HepG2 (cell line): ENCODE data around the gene DUSP22. TPM values are rescaled to one million over a fixed set of nuclear protein-coding genes. Genes with fewer than 3 reads are reported as not detected.

Experiments used
- CBX1 ChIP-seq: IDR thresholded peaks from one replicate; pipeline ENCODE4 v1.6.1; 2016; ENCODE audit warnings: antibody characterized with exemption, low read depth
- EZH2 ChIP-seq: conservative IDR thresholded peaks from 2 replicates; pipeline ENCODE4 v1.6.1; 2012; ENCODE audit warnings: mild to moderate bottlenecking, low read depth, low read length, moderate library complexity
- FOXK2 ChIP-seq: fragments of 450-650 bp; IDR thresholded peaks from 2 replicates; pipeline ENCODE4 v1.6.1; 2016
- HNF4A ChIP-seq: sonication (generic); formaldehyde crosslinking; IDR thresholded peaks from 2 replicates; pipeline ENCODE4 v1.4.0; 2020; ENCODE audit warnings: missing genetic modification reagents
- KLF16 ChIP-seq, 2 experiments: sonication (generic) in 1 of 2; formaldehyde crosslinking in 1 of 2; IDR thresholded peaks; 2 replicates each; pipeline versions ENCODE4 v1.6.1 to v1.8.0; 2016 to 2023; ENCODE audit warnings: missing genetic modification reagents in 2 of 2, missing compliant biosample characterization in 1 of 2
- NFE2 ChIP-seq: sonication (generic); formaldehyde crosslinking; IDR thresholded peaks from 2 replicates; pipeline ENCODE4 v1.4.0; 2020; ENCODE audit warnings: missing genetic modification reagents
- RBFOX2 ChIP-seq: fragments of 200-400 bp; formaldehyde crosslinking; IDR thresholded peaks from 2 replicates; pipeline ENCODE4 v1.6.1; 2017; ENCODE audit warnings: low read depth, mild to moderate bottlenecking, low read length
- RXRA ChIP-seq: sonication (generic); formaldehyde crosslinking; IDR thresholded peaks from 2 replicates; pipeline ENCODE4 v1.5.1; 2020; ENCODE audit warnings: missing genetic modification reagents
- SIX4 ChIP-seq: sonication (generic); formaldehyde crosslinking; IDR thresholded peaks from 2 replicates; pipeline ENCODE4 v1.4.0; 2020; ENCODE audit warnings: missing genetic modification reagents
- ZBTB1 ChIP-seq: sonication (generic); formaldehyde crosslinking; IDR thresholded peaks from 2 replicates; pipeline ENCODE4 v1.4.0; 2020; ENCODE audit warnings: missing genetic modification reagents, borderline replicate concordance
- ZNF572 ChIP-seq: sonication (generic); formaldehyde crosslinking; IDR thresholded peaks from 2 replicates; pipeline ENCODE4 v1.5.1; 2020; ENCODE audit warnings: mild to moderate bottlenecking, missing genetic modification reagents
- ZNF644 ChIP-seq: IDR thresholded peaks from 2 replicates; pipeline ENCODE4 v1.6.1; 2016; ENCODE audit warnings: low read depth
- polyA plus RNA-seq, 8 experiments: library from polyadenylated mRNA; depleted of rRNA in 3 of 8; stranded (reverse) in 7 of 8; unstranded in 1 of 8; fragments of >200 nt; fragmentation: Illumina TruSeq in 4 of 8; extraction: Trizol in 4 of 8; gene quantifications; 2 replicates each; pipeline versions ENCODE4 v1.2.1 to v1.2.3, GENCODE V29; 2011 to 2016; ENCODE audit warnings: low read depth in 4 of 8, missing spikeins in 1 of 8, mixed read lengths in 1 of 8; ENCODE audit not compliant: insufficient read depth in 1 of 8
- total RNA-seq, 5 experiments: library from RNA; depleted of rRNA; stranded (reverse); fragments of >200 nt; fragmentation: Illumina TruSeq; extraction: Trizol; gene quantifications; 2 replicates each; pipeline ENCODE4 v1.2.3, GENCODE V29; 2016; ENCODE audit warnings: low read depth in 1 of 5
- TF ChIP-seq, protein P1 (sequence below): sonication (generic); formaldehyde crosslinking; IDR thresholded peaks from 2 replicates; pipeline ENCODE4 v1.4.0; 2020; ENCODE audit warnings: missing genetic modification reagents, borderline replicate concordance
- TF ChIP-seq, protein P2 (sequence below): sonication (generic); IDR thresholded peaks from 2 replicates; pipeline ENCODE4 v1.6.1; 2016; ENCODE audit warnings: low read depth, borderline replicate concordance
- TF ChIP-seq, protein P3 (sequence below): sonication (generic); formaldehyde crosslinking; IDR thresholded peaks from 2 replicates; pipeline ENCODE4 v1.4.0; 2020; ENCODE audit warnings: missing genetic modification reagents
- TF ChIP-seq, protein P4 (sequence below): sonication (generic); formaldehyde crosslinking; IDR thresholded peaks from 2 replicates; pipeline ENCODE4 v1.4.0; 2020; ENCODE audit warnings: mild to moderate bottlenecking, missing genetic modification reagents, borderline replicate concordance
- TF ChIP-seq, protein P5 (sequence below): sonication (generic); formaldehyde crosslinking; IDR thresholded peaks from 2 replicates; pipeline ENCODE4 v1.5.1; 2020; ENCODE audit warnings: mild to moderate bottlenecking, moderate library complexity, missing genetic modification reagents

The DUSP22 gene
- total and polyA plus RNA-seq, 2 of the 13 experiments (the other 11 are each of a cell fraction or from before 2014, with no cell fraction given), result 20.2 to 32.8 TPM

DNA sequence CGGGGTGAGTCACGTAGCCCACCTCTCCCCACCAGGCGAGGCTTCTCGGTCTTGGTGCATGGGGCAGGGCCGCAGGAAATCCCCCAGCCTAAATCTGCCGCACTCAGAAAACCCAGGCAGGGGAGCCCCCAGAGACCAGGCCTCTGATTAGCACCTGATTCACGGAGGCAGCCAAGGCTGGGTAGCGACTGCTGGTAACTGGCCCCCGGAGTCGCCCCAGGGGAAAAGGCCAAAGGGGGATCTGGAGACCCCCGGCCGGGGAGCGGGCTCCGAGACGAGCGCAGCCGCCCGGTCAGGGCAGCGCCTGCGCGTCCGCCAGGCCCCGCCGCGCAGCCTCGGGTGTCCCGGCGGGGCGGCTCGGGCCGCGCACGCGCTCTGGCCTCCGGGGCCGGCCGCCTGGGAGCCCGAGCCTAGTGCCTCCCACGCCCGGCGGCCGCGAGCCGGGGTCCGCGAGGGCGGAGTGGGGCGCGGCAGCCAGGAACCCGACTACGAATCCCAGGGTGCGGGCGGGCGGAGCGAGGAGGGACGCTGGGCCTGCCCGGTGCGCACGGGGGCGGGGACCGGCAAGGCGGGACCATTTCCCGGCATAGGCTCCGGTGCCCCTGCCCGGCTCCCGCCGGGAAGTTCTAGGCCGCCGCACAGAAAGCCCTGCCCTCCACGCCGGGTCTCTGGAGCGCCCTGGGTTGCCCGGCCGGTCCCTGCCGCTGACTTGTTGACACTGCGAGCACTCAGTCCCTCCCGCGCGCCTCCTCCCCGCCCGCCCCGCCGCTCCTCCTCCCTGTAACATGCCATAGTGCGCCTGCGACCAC is at the start of gene DUSP22 (continued):
- TF ChIP-seq, protein P1, sequence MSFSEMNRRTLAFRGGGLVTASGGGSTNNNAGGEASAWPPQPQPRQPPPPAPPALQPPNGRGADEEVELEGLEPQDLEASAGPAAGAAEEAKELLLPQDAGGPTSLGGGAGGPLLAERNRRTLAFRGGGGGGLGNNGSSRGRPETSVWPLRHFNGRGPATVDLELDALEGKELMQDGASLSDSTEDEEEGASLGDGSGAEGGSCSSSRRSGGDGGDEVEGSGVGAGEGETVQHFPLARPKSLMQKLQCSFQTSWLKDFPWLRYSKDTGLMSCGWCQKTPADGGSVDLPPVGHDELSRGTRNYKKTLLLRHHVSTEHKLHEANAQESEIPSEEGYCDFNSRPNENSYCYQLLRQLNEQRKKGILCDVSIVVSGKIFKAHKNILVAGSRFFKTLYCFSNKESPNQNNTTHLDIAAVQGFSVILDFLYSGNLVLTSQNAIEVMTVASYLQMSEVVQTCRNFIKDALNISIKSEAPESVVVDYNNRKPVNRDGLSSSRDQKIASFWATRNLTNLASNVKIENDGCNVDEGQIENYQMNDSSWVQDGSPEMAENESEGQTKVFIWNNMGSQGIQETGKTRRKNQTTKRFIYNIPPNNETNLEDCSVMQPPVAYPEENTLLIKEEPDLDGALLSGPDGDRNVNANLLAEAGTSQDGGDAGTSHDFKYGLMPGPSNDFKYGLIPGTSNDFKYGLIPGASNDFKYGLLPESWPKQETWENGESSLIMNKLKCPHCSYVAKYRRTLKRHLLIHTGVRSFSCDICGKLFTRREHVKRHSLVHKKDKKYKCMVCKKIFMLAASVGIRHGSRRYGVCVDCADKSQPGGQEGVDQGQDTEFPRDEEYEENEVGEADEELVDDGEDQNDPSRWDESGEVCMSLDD (CRISPR knock-in tag), result 0 out of 2 replicates have a peak, but pooled peaks have one; percentile 17
- TF ChIP-seq ZNF644 (CRISPR knock-in tag) (no peak), SIX4 (CRISPR knock-in tag) (0 out of 2 replicates have a peak, but pooled peaks have one; percentile 27), RXRA (CRISPR knock-in tag) (no peak; the same call in 1 of the 2 replicates), ZNF572 (CRISPR knock-in tag) (peak; percentile 95; the same call in 1 of the 2 replicates), HNF4A (CRISPR knock-in tag) (no peak), ZBTB1 (CRISPR knock-in tag) (no peak), RBFOX2 (peak; percentile 87), EZH2 (no peak), CBX1 (no peak), NFE2 (CRISPR knock-in tag) (no peak), KLF16 (CRISPR knock-in tag; IDR thresholded peaks at IDR 0.05) (no peak), FOXK2 (0 out of 2 replicates have a peak, but pooled peaks have one; percentile 45)
- TF ChIP-seq, protein P2, sequence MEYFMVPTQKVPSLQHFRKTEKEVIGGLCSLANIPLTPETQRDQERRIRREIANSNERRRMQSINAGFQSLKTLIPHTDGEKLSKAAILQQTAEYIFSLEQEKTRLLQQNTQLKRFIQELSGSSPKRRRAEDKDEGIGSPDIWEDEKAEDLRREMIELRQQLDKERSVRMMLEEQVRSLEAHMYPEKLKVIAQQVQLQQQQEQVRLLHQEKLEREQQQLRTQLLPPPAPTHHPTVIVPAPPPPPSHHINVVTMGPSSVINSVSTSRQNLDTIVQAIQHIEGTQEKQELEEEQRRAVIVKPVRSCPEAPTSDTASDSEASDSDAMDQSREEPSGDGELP, result no peak
- TF ChIP-seq, protein P3, sequence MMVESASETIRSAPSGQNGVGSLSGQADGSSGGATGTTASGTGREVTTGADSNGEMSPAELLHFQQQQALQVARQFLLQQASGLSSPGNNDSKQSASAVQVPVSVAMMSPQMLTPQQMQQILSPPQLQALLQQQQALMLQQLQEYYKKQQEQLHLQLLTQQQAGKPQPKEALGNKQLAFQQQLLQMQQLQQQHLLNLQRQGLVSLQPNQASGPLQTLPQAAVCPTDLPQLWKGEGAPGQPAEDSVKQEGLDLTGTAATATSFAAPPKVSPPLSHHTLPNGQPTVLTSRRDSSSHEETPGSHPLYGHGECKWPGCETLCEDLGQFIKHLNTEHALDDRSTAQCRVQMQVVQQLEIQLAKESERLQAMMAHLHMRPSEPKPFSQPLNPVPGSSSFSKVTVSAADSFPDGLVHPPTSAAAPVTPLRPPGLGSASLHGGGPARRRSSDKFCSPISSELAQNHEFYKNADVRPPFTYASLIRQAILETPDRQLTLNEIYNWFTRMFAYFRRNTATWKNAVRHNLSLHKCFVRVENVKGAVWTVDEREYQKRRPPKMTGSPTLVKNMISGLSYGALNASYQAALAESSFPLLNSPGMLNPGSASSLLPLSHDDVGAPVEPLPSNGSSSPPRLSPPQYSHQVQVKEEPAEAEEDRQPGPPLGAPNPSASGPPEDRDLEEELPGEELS (CRISPR knock-in tag), result no peak; the same call in none of the 2 replicates
- TF ChIP-seq, protein P4, sequence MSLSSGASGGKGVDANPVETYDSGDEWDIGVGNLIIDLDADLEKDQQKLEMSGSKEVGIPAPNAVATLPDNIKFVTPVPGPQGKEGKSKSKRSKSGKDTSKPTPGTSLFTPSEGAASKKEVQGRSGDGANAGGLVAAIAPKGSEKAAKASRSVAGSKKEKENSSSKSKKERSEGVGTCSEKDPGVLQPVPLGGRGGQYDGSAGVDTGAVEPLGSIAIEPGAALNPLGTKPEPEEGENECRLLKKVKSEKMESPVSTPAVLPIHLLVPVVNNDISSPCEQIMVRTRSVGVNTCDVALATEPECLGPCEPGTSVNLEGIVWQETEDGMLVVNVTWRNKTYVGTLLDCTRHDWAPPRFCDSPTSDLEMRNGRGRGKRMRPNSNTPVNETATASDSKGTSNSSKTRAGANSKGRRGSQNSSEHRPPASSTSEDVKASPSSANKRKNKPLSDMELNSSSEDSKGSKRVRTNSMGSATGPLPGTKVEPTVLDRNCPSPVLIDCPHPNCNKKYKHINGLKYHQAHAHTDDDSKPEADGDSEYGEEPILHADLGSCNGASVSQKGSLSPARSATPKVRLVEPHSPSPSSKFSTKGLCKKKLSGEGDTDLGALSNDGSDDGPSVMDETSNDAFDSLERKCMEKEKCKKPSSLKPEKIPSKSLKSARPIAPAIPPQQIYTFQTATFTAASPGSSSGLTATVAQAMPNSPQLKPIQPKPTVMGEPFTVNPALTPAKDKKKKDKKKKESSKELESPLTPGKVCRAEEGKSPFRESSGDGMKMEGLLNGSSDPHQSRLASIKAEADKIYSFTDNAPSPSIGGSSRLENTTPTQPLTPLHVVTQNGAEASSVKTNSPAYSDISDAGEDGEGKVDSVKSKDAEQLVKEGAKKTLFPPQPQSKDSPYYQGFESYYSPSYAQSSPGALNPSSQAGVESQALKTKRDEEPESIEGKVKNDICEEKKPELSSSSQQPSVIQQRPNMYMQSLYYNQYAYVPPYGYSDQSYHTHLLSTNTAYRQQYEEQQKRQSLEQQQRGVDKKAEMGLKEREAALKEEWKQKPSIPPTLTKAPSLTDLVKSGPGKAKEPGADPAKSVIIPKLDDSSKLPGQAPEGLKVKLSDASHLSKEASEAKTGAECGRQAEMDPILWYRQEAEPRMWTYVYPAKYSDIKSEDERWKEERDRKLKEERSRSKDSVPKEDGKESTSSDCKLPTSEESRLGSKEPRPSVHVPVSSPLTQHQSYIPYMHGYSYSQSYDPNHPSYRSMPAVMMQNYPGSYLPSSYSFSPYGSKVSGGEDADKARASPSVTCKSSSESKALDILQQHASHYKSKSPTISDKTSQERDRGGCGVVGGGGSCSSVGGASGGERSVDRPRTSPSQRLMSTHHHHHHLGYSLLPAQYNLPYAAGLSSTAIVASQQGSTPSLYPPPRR (CRISPR knock-in tag), result no peak
- TF ChIP-seq, protein P5, sequence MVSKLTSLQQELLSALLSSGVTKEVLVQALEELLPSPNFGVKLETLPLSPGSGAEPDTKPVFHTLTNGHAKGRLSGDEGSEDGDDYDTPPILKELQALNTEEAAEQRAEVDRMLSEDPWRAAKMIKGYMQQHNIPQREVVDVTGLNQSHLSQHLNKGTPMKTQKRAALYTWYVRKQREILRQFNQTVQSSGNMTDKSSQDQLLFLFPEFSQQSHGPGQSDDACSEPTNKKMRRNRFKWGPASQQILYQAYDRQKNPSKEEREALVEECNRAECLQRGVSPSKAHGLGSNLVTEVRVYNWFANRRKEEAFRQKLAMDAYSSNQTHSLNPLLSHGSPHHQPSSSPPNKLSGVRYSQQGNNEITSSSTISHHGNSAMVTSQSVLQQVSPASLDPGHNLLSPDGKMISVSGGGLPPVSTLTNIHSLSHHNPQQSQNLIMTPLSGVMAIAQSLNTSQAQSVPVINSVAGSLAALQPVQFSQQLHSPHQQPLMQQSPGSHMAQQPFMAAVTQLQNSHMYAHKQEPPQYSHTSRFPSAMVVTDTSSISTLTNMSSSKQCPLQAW (CRISPR knock-in tag), result peak; percentile 86
